EL (cell line): ENCODE data around the gene COX7A2.

ENCODE experiments used
- DNase-seq: peaks from one replicate; pipeline ENCODE4 v3.0.0-alpha.2; 2016

The COX7A2 gene

DNA sequence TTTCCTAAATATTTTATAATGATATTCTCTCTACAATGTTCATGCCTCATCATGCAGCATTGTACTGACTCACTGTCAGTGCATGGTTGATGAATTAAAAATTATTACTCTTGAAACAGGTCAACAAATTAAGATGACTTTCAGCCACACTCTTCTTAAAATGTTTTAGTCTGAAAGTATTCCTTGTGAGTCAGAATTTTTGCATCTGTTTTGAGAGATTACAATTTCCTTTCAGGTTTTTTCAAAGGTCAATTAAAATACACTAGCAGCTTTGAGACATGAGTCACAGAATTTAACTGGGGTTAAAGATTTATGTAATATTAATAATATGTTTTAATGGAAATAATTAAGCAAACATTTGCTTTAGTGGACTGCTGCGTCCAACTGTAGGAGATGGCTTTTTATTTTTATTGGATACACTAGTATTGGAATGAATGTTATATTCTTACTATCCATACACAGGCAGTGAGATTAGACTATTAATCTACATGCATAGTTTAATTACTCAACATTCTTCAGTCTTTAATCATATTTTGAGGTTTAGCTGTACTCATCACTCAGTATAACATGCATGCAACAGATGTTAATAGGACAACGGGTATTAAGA lies 47.4 kb downstream of the COX7A2 start:
- DNase-seq, result peak; percentile 88

GRCh38 chr6:75188221-75188925 lies 55.2 kb downstream of the COX7A2 start:
- no peak for DNase-seq
